ENCODE measurements around the gene POTEG. TPM values are rescaled to one million over a fixed set of nuclear protein-coding genes. Genes with fewer than 3 reads are reported as not detected.
"Not testable (repeated sequence)": the region's sequence is repeated elsewhere in the genome, so short reads cannot be mapped to it uniquely, and the experiment has no call there.

POTEG gene
- total RNA-seq, 1 experiment from 2014 or later = not detected

- not testable (repeated sequence) for DNase-seq (ENCODE audit: low spot score)
Measured at GRCh38 chr14:19374451-19374903, 59.7 kb downstream of the POTEG start.

DNA sequence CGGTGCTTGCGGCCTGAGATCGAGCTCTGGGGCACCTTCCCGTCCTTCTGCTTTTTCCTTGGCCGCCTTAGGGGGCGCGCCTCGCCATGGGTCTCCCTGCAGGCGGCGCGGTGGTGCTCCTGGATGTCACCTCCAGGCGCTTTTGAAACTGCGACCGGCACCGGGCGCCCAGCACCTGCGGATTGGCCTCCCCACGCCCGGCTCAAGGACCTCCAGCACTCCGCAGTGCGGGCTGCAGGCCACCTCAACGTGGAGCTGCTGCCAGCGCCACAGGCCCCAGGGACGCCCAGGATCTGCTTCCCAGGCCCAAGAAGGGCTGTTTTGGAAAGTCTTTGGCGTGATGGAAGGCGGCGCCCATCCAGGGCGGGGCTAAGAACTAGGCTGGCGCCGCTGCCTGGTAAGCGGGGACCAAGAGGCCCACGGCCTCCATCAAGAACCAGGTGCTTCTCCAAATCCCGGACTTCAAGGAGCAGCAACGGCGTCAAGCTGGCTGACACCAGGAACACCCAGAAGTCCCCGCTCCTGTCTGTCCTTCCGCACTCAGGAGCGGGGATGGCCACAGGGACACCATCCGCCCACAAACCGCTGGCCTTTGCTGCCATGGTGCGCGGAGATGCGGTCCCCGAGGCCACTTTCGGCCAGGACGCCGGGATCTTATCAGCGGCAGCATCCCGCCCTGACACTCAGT is 61.2 kb downstream of the POTEG start:
- DNase-seq (ENCODE audit: low spot score) = not testable (repeated sequence)

- not testable (repeated sequence) for DNase-seq (ENCODE audit: low spot score)
Measured at GRCh38 chr14:19371767-19372166, 62.4 kb downstream of the POTEG start.

- DNase-seq (ENCODE audit: low spot score) = not testable (repeated sequence)
Measured at GRCh38 chr14:19362803-19363202, 71.3 kb downstream of the POTEG start.

- not testable (repeated sequence) for DNase-seq (ENCODE audit: low spot score)
Measured at GRCh38 chr14:19362323-19362722, 71.8 kb downstream of the POTEG start.

DNA sequence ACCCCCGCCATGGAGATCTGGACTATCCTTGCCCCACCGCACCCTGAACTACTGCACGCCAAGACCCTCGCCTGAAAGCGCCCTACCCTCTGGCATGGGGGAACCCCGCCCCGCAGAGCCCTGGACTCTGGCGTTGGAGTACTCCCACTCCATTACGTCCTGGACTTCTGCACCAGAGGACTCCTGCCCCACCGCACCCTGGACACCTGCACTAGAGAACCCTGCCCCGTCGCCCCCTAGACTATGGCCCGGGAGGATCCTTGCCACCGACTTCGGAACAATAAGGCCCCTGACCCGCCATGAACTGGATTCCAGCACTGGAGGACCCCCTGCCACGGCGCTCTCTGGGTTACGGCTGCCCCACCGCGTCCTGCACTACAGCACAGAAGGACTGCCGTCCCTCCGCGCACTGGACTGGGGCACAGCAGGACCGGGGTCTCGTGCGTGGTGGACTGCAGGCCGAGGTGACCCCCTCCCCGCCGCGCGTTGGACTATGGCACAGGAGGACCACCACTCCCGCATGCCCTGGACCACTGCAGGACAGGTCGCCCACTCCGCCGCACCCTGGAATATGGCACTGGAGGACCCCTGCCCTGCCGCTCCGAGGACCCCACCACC is 72.4 kb downstream of the POTEG start:
- not testable (repeated sequence) for DNase-seq (ENCODE audit: low spot score)

- not testable (repeated sequence) for DNase-seq (ENCODE audit: low spot score)
Measured at GRCh38 chr14:19360937-19361635, 73.1 kb downstream of the POTEG start.

Small RNAs within 50 kb of the gene (small RNA-seq; reads per million reads assigned to genes)
- gene RNU6-1268P = not detected
